ENCODE data around the gene NINJ1. TPM values are rescaled to one million over a fixed set of nuclear protein-coding genes. Genes with fewer than 3 reads are reported as not detected.

NINJ1 gene
- polyA plus RNA-seq, 1 donor: 78.7 TPM

DNA sequence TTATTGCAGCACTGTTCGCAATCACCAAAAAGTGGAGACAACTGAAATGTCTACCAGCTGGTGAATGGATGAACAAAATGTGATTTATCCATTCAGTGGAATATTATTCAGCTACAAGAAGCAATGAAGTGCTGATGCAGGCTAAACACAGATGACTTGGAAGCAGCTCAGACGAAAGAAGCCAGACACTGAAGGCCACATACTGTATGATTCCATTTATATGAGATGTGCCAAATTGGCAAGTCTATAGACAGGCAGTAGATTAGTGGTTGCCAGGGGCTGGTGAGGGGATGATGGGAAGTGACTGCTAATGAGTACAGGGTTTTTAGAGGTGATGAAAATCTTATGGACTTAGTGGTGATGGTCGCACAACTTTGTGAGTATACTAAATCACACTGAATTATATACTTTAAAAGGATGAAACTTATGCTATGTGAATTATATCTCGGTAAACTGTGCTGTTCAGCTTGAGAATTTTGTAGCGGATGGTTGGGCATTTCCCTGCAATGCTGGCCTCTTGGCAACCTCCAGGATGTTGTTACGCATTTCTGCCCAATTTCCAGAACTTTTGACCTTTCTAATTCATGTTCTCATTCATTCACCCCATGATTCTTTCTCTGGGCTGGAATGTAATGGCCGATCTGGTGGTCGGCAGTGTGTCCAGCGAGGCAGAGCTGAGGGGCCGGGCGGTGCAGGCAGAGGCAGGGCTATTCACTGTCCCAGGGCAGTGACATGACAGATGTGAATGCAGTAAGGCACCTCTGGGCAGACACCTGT is 27.9 kb upstream of the NINJ1 start:
- no peaks in the 10 kb centered on the region for H3K36me3 ChIP-seq (ENCODE audit: control insufficient read depth, insufficient read depth, low read length)
- DNase-seq: no peak
- 0% methylated on average over 1 of the region's 11 CpGs for WGBS (ENCODE audit: insufficient coverage, low lambda C conversion rate)
- peaks cover 4% of the 10 kb centered on the region for H3K4me1 ChIP-seq (ENCODE audit: control insufficient read depth, insufficient read depth, low read length)
- H3K4me3 ChIP-seq (ENCODE audit: low read length): no peak overlapping the region
- no peaks in the 10 kb centered on the region for H3K27me3 ChIP-seq (ENCODE audit: control insufficient read depth, insufficient read depth, low read length)
- no peak overlapping the region for H3K27ac ChIP-seq (ENCODE audit: low read length)
- no peaks in the 10 kb centered on the region for H3K9me3 ChIP-seq (ENCODE audit: control insufficient read depth, low read depth, low read length)

DNA sequence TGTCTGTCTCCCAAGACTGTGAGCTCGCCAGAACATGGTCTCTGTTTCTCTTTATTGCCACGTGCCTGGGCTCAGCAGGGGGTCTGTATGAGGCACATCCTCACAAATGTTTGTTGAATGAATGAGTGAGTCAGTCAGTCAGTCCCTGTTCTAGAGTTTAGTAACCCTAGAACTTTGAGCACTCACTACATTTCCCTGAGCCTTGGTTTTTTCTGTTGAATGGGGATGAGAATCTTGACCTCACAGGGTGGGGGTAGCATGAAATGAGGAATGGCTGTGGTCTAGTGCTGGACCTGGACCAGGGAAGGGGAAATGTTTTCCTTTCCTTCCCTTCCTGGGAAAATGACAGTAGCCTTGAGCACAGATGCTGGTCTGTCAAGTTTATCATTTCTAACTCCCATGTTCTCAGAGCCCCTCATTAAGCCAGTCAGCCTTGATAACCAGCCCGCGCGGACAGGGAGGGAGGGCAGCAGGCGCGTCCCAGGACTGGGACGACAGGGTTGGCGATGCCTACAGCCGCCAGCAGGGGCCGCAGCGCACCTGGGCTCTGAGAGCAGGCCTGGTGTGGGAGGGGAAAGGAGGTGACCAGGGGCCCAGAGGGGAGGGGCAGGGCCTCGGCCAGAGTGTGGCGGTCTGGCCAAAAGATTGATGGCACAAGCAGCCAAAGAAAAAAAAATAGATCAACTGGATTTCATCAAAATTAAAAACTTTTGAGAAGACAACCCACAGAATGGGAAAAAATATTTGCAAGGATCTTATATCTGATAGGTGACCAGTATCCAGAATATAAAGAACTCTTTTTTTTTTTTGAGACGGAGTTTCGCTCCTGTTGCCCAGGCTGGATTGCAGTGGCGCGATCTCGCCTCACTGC is 25.8 kb upstream of the NINJ1 start:
- Histone ChIP-seq H3K9me3 (ENCODE audit: control insufficient read depth, low read depth, low read length) (no peaks in the 10 kb centered on the region), H3K27me3 (ENCODE audit: control insufficient read depth, insufficient read depth, low read length) (no peaks in the 10 kb centered on the region), H3K4me3 (ENCODE audit: low read length) (no peak overlapping the region), H3K4me1 (ENCODE audit: control insufficient read depth, insufficient read depth, low read length) (no peaks in the 10 kb centered on the region), H3K27ac (ENCODE audit: low read length) (no peak overlapping the region), H3K36me3 (ENCODE audit: control insufficient read depth, insufficient read depth, low read length) (no peaks in the 10 kb centered on the region)
- WGBS (ENCODE audit: insufficient coverage, low lambda C conversion rate): 10% methylated on average over 2 of the region's 19 CpGs
- peak; percentile 66 to 74 for DNase-seq

DNA sequence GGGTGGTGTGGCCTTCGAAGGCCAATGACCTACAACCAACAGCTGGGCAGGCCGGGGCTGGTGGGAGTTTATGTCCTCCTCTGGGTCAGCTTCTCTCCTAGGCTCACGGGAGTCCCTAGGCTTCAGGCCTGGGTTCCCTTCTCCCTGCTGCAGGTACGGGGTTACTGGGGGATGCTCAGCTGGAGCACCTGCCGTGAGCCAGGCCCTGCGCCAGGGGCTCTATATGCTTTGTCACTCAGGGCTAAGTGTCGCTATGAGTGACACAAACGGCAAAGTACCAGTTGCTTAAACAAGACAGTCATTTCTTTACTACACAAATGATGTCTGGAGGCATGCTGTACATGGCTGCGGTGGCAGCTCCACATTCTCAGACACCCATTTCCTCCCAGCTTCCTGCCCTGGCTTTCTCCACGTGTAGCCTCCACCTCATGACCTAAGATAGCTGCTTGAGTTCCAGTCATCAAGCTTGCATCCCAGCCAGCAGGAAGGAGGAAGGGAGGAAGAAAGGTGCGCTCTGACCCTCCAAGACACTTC is 22.5 kb upstream of the NINJ1 start:
- Histone ChIP-seq H3K27ac (ENCODE audit: low read length) (no peak overlapping the region), H3K36me3 (ENCODE audit: control insufficient read depth, insufficient read depth, low read length) (no peaks in the 10 kb centered on the region), H3K4me1 (ENCODE audit: control insufficient read depth, insufficient read depth, low read length) (no peaks in the 10 kb centered on the region), H3K27me3 (ENCODE audit: control insufficient read depth, insufficient read depth, low read length) (no peaks in the 10 kb centered on the region), H3K4me3 (ENCODE audit: low read length) (no peak overlapping the region), H3K9me3 (ENCODE audit: control insufficient read depth, low read depth, low read length) (no peaks in the 10 kb centered on the region)
- WGBS (ENCODE audit: insufficient coverage, low lambda C conversion rate): no CpG with 5 or more reads among the region's 11 CpGs
- DNase-seq: no peak

DNA sequence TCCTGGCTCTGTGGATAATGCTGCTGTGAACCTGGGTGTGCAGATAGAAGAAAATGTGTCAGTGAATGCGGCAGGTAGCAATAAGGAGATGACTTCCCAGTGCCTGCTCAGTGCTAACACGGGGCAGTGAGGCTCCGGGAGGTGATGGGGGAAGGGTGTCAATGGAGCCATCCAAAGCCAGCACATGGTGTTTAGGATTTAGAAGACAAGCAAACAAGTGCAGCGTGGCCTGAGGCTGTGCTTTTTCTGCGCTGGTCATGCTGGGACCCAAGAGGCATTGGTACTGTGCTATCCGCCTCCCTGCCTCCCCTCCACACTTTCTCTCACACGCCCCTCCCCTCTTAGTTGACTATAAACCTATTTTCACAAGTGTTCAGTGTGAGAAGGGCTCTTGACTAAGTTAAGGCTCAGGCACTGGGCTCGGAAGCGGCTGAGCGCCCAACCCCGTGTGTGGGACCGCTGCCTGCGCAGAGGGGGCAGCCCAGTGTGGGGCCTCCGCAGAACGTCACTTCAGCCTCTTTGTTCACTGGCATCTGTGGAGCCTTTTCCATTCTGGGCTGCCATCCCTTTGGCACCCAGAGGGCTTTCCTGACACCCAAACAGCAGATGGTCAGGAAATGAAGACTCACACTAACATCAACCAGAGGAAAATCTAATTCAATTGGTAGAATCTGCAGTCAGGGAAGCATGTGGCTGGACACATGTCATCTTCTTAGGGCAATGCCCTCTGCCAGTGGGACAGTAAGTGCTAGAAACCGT is 21.8 kb upstream of the NINJ1 start:
- DNase-seq: no peak
- H3K36me3 ChIP-seq (ENCODE audit: control insufficient read depth, insufficient read depth, low read length): no peaks in the 10 kb centered on the region
- H3K4me3 ChIP-seq (ENCODE audit: low read length): no peak overlapping the region
- no peaks in the 10 kb centered on the region for H3K4me1 ChIP-seq (ENCODE audit: control insufficient read depth, insufficient read depth, low read length)
- no peaks in the 10 kb centered on the region for H3K27me3 ChIP-seq (ENCODE audit: control insufficient read depth, insufficient read depth, low read length)
- no CpG with 5 or more reads among the region's 16 CpGs for WGBS (ENCODE audit: insufficient coverage, low lambda C conversion rate)
- H3K9me3 ChIP-seq (ENCODE audit: control insufficient read depth, low read depth, low read length): no peaks in the 10 kb centered on the region
- H3K27ac ChIP-seq (ENCODE audit: low read length): no peak overlapping the region

DNA sequence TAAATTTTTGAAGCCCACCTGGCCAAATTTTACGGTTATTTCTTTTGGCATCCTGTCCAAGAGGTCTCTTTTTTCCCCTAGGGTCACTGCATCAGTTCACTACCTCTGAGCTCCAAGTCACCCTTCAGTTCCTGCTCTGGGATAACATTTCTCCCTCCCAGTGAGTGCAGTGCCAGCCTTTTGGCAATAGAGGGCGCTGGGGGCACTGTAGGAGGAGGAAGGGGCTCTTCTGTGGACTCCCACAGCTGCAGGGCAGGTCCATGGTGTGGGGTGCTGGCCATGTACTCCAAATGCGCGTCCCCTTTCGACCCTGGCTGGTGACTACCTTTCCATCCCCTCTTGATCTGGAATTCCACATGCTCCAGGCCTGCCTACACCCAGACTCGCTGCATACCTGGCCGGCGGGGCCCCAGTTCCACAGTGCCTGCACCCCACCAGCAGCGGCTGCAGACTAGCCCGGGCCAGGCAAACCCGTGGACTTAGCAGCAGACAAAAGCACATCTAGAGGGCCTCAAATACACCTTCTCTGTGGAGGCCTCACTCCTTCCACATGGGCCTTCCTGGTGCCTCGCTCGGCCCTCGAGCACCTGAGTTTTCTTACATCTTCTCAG is 20.3 kb upstream of the NINJ1 start:
- no peak for DNase-seq
- WGBS (ENCODE audit: insufficient coverage, low lambda C conversion rate): no CpG with 5 or more reads among the region's 14 CpGs
- no peaks in the 10 kb centered on the region for H3K27me3 ChIP-seq (ENCODE audit: control insufficient read depth, insufficient read depth, low read length)
- no peaks in the 10 kb centered on the region for H3K36me3 ChIP-seq (ENCODE audit: control insufficient read depth, insufficient read depth, low read length)
- H3K27ac ChIP-seq (ENCODE audit: low read length): no peak overlapping the region
- H3K9me3 ChIP-seq (ENCODE audit: control insufficient read depth, low read depth, low read length): no peaks in the 10 kb centered on the region
- H3K4me1 ChIP-seq (ENCODE audit: control insufficient read depth, insufficient read depth, low read length): no peaks in the 10 kb centered on the region
- no peak overlapping the region for H3K4me3 ChIP-seq (ENCODE audit: low read length)

DNA sequence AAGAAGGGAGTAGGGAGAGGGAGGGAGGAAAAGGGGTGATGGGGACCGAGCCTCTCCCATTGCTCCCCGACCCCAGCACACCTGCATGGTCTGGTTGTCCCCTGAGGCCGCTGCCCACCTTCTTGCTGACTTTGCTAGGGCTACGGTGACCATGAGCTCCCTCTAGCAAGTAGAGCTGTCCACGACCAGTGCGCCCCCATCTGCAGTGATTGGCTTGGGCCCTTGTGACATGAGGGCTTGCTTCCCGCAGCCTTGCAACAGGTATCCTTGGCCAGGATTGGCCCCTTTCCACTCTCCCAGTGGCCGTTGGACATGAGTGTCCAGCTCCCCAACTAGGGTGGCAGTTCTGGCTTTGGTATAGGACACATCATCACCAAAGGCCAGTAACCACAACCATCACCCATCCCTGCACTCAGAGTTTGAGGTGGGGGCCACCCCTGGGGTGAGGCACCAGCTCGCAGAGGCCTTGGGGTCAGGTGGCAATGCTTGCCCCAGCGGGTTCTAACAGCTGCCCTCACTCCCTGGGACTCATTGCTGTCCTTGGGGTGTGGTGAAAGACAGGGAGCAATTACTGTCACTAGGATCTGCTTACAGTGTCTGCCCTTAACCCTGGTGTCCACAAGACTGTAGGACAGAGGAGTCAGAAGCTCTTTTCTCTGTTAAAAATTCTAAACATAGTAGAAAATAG is 17.2 kb upstream of the NINJ1 start:
- Histone ChIP-seq H3K27ac (ENCODE audit: low read length) (no peak overlapping the region), H3K36me3 (ENCODE audit: control insufficient read depth, insufficient read depth, low read length) (no peaks in the 10 kb centered on the region), H3K4me1 (ENCODE audit: control insufficient read depth, insufficient read depth, low read length) (no peaks in the 10 kb centered on the region), H3K4me3 (ENCODE audit: low read length) (no peak overlapping the region), H3K27me3 (ENCODE audit: control insufficient read depth, insufficient read depth, low read length) (no peaks in the 10 kb centered on the region), H3K9me3 (ENCODE audit: control insufficient read depth, low read depth, low read length) (no peaks in the 10 kb centered on the region)
- DNase-seq: no peak
- no CpG with 5 or more reads among the region's 10 CpGs for WGBS (ENCODE audit: insufficient coverage, low lambda C conversion rate)

DNA sequence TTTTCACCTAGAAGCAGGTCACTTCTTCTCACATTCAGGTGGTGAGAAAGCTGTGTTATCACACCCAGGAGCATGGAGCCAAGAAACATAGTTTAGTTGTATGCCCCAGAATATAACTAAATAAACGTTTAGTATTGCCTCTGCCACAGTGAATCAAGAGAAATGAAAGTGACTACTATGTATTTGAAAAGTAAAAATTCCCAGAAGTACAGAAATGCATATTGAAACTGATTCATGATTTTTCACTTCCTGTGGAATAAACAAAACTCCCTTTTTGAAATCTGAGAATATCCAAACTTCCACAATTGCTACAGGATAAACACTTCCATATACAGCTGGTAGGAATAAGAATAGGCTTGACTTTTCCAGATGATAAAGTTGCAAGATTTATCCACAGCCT is 15.3 kb upstream of the NINJ1 start:
- no CpG with 5 or more reads among the region's 1 CpG for WGBS (ENCODE audit: insufficient coverage, low lambda C conversion rate)
- H3K27me3 ChIP-seq (ENCODE audit: control insufficient read depth, insufficient read depth, low read length): no peaks in the 10 kb centered on the region
- no peak overlapping the region for H3K27ac ChIP-seq (ENCODE audit: low read length)
- H3K9me3 ChIP-seq (ENCODE audit: control insufficient read depth, low read depth, low read length): no peaks in the 10 kb centered on the region
- H3K4me3 ChIP-seq (ENCODE audit: low read length): no peak overlapping the region
- no peak for DNase-seq
- no peaks in the 10 kb centered on the region for H3K4me1 ChIP-seq (ENCODE audit: control insufficient read depth, insufficient read depth, low read length)
- no peaks in the 10 kb centered on the region for H3K36me3 ChIP-seq (ENCODE audit: control insufficient read depth, insufficient read depth, low read length)

DNA sequence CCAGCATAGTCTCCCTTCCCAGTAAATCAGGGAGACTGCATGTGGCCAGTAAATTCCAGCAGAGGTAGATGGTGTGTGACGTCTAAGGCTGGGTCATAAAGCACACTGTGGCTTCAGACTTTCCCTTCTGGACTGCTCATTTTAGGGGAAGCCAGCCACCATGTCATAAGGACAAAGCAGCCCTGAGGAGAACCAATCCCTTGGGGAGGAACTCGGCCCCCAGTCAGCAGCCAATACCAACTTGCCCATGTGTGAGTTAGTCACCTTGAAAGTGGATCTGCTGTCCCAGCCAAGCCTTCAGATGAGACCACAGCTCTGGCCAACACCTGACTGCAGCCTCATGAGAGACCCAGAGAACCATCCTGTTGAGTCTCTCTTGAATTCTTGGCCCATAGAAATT is 14.7 kb upstream of the NINJ1 start:
- H3K27ac ChIP-seq (ENCODE audit: low read length): no peak overlapping the region
- no peaks in the 10 kb centered on the region for H3K9me3 ChIP-seq (ENCODE audit: control insufficient read depth, low read depth, low read length)
- H3K36me3 ChIP-seq (ENCODE audit: control insufficient read depth, insufficient read depth, low read length): no peaks in the 10 kb centered on the region
- no peaks in the 10 kb centered on the region for H3K27me3 ChIP-seq (ENCODE audit: control insufficient read depth, insufficient read depth, low read length)
- no peaks in the 10 kb centered on the region for H3K4me1 ChIP-seq (ENCODE audit: control insufficient read depth, insufficient read depth, low read length)
- no peak overlapping the region for H3K4me3 ChIP-seq (ENCODE audit: low read length)
- DNase-seq: no peak
- WGBS (ENCODE audit: insufficient coverage, low lambda C conversion rate): no CpG with 5 or more reads among the region's 2 CpGs

DNA sequence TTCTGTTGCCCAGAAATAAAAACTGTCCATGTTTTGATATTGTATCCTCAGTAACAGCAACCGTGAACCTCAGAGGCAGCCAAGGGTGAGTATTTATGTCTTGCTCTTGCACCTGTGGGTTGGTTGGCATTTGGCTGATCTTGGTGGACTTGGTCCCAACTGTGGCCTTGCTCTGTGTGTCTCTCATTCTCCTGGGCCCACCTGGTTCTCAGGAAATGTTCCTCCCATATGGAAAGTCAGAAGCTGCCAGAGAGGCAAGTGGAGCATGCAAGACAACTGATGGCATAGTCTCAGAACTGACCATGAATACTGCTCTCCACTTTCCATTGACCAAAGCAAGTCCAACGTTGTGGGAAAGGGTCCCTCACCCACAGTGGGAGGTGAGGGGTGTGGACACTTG is 13.6 kb upstream of the NINJ1 start:
- Histone ChIP-seq H3K27me3 (ENCODE audit: control insufficient read depth, insufficient read depth, low read length) (no peaks in the 10 kb centered on the region), H3K4me1 (ENCODE audit: control insufficient read depth, insufficient read depth, low read length) (no peaks in the 10 kb centered on the region), H3K27ac (ENCODE audit: low read length) (no peak overlapping the region), H3K4me3 (ENCODE audit: low read length) (no peak overlapping the region), H3K9me3 (ENCODE audit: control insufficient read depth, low read depth, low read length) (no peaks in the 10 kb centered on the region), H3K36me3 (ENCODE audit: control insufficient read depth, insufficient read depth, low read length) (no peaks in the 10 kb centered on the region)
- no CpG with 5 or more reads among the region's 2 CpGs for WGBS (ENCODE audit: insufficient coverage, low lambda C conversion rate)
- no peak for DNase-seq

Measured in large intestine (tissue), 3 donors.